Mesendoderm (in vitro differentiated cells): Measurements from ENCODE around the gene KCNJ6.
A peak's percentile ranks its signal among the peaks of the same experiment; 100 is the strongest.

Experiments
- DNase-seq: peaks from one replicate; pipeline ENCODE4 v3.0.0; 2013
- H2AK5ac ChIP-seq: 2 replicates; pipeline ENCODE4 v1.6.1; 2013; ENCODE audit warnings: low read length, inconsistent platforms
- H2BK120ac ChIP-seq: 2 replicates; pipeline ENCODE4 v1.6.1; 2013; ENCODE audit warnings: low read depth, mild to moderate bottlenecking, low read length, moderate library complexity, mixed read lengths
- H2BK15ac ChIP-seq: replicated peaks from 2 replicates; pipeline ENCODE4 v1.6.1; 2013; ENCODE audit warnings: low read depth, mild to moderate bottlenecking, moderate library complexity
- H2BK5ac ChIP-seq: 2 replicates; pipeline ENCODE4 v1.6.1; 2013; ENCODE audit warnings: low read length, inconsistent platforms
- H3K18ac ChIP-seq: 2 replicates; pipeline ENCODE4 v1.6.1; 2013; ENCODE audit warnings: mild to moderate bottlenecking, low read length, mixed read lengths
- H3K23ac ChIP-seq: one replicate; pipeline ENCODE4 v1.6.1; 2013; ENCODE audit warnings: low read length
- H3K27ac ChIP-seq: 2 replicates; pipeline ENCODE4 v1.5.1; 2013; ENCODE audit warnings: low read depth, mild to moderate bottlenecking, inconsistent platforms, low read length, moderate library complexity
- H3K27me3 ChIP-seq: 2 replicates; pipeline ENCODE4 v1.6.1; 2013; ENCODE audit warnings: low read length, control low read depth, mild to moderate bottlenecking, inconsistent platforms; ENCODE audit not compliant: insufficient read depth, poor library complexity
- H3K36me3 ChIP-seq: 2 replicates; pipeline ENCODE4 v1.6.1; 2013; ENCODE audit warnings: low read length, inconsistent platforms; ENCODE audit not compliant: control insufficient read depth, insufficient read depth
- H3K4ac ChIP-seq: one replicate; pipeline ENCODE4 v1.6.1; 2013; ENCODE audit warnings: low read depth, mild to moderate bottlenecking, low read length, moderate library complexity
- H3K4me1 ChIP-seq: 2 replicates; pipeline ENCODE4 v1.6.1; 2013; ENCODE audit warnings: low read depth, low read length, inconsistent platforms; ENCODE audit not compliant: control insufficient read depth
- H3K4me2 ChIP-seq: 2 replicates; pipeline ENCODE4 v1.6.1; 2013; ENCODE audit warnings: low read length
- H3K4me3 ChIP-seq: 2 replicates; pipeline ENCODE4 v1.5.1; 2013; ENCODE audit warnings: mild to moderate bottlenecking, low read length
- H3K56ac ChIP-seq: one replicate; pipeline ENCODE4 v1.6.1; 2013; ENCODE audit warnings: low read length
- H3K79me1 ChIP-seq: 2 replicates; pipeline ENCODE4 v1.6.1; 2013; ENCODE audit warnings: low read length, inconsistent platforms
- H3K79me2 ChIP-seq: 2 replicates; pipeline ENCODE4 v1.6.1; 2013; ENCODE audit warnings: mild to moderate bottlenecking, low read length; ENCODE audit not compliant: control insufficient read depth, insufficient read depth
- H3K9ac ChIP-seq: 2 replicates; pipeline ENCODE4 v1.6.1; 2013; ENCODE audit warnings: low read length, inconsistent platforms
- H4K5ac ChIP-seq: one replicate; pipeline ENCODE4 v1.6.1; 2013; ENCODE audit warnings: low read length
- H4K8ac ChIP-seq: one replicate; pipeline ENCODE4 v1.6.1; 2013; ENCODE audit warnings: low read depth, mild to moderate bottlenecking, control low read depth, low read length, moderate library complexity
- WGBS: extraction: QIAGEN DNeasy Blood & Tissue Kit; methylation state at CpG from one replicate; pipeline ENCODE4 v1.1.7; 2013; ENCODE audit warnings: low lambda C conversion rate, missing lambda C conversion rate; ENCODE audit not compliant: insufficient coverage; ENCODE audit errors: extremely low coverage; 5-methylcytosine and 5-hydroxymethylcytosine counted together

The KCNJ6 gene

GRCh38 chr21:37682966-37683365 lies 233.3 kb downstream of the KCNJ6 start:
- no peak overlapping the region for H2BK5ac ChIP-seq
- H2BK15ac ChIP-seq = no peak overlapping the region
- H4K5ac ChIP-seq = no peak overlapping the region
- H3K27me3 ChIP-seq = no peaks in the 10 kb centered on the region
- WGBS = no CpG with 5 or more reads among the region's 6 CpGs
- H3K56ac ChIP-seq = no peak overlapping the region
- H2BK120ac ChIP-seq = no peak overlapping the region
- H4K8ac ChIP-seq = no peak overlapping the region
- no peak overlapping the region for H2AK5ac ChIP-seq
- no peak overlapping the region for H3K4me2 ChIP-seq
- H3K36me3 ChIP-seq = no peaks in the 10 kb centered on the region
- H3K23ac ChIP-seq = no peak overlapping the region
- peak overlapping the region; percentile 29 for H3K27ac ChIP-seq
- no peaks in the 10 kb centered on the region for H3K4me1 ChIP-seq
- no peaks in the 10 kb centered on the region for H3K79me1 ChIP-seq
- no peak overlapping the region for H3K18ac ChIP-seq
- H3K4me3 ChIP-seq = no peak overlapping the region
- no peak overlapping the region for H3K4ac ChIP-seq
- H3K79me2 ChIP-seq = no peaks in the 10 kb centered on the region
- no peak for DNase-seq
- no peak overlapping the region for H3K9ac ChIP-seq

GRCh38 chr21:37677006-37677405 lies 239.3 kb downstream of the KCNJ6 start:
- Histone ChIP-seq H2BK5ac (no peak overlapping the region), H3K18ac (no peak overlapping the region), H2AK5ac (no peak overlapping the region), H3K23ac (no peak overlapping the region), H2BK120ac (no peak overlapping the region), H2BK15ac (no peak overlapping the region), H3K4me2 (no peak overlapping the region), H3K9ac (no peak overlapping the region), H3K27me3 (no peaks in the 10 kb centered on the region), H3K4me3 (no peak overlapping the region), H4K5ac (no peak overlapping the region), H4K8ac (no peak overlapping the region), H3K4ac (no peak overlapping the region), H3K79me1 (no peaks in the 10 kb centered on the region), H3K4me1 (peaks cover 6% of the 10 kb centered on the region), H3K56ac (no peak overlapping the region), H3K36me3 (no peaks in the 10 kb centered on the region), H3K27ac (no peak overlapping the region), H3K79me2 (no peaks in the 10 kb centered on the region)
- WGBS = no CpG with 5 or more reads among the region's 4 CpGs
- no peak for DNase-seq

GRCh38 chr21:37675202-37675801 lies 241.0 kb downstream of the KCNJ6 start:
- no peak overlapping the region for H2AK5ac ChIP-seq
- H3K4me3 ChIP-seq = no peak overlapping the region
- peak overlapping the region; percentile 76 for H3K56ac ChIP-seq
- peak overlapping the region; percentile 51 for H3K9ac ChIP-seq
- H3K79me2 ChIP-seq = no peaks in the 10 kb centered on the region
- no peak overlapping the region for H3K23ac ChIP-seq
- no peak overlapping the region for H2BK5ac ChIP-seq
- no peak overlapping the region for H3K27ac ChIP-seq
- no peaks in the 10 kb centered on the region for H3K79me1 ChIP-seq
- peak overlapping the region; percentile 11 for H3K18ac ChIP-seq
- no peaks in the 10 kb centered on the region for H3K27me3 ChIP-seq
- no CpG with 5 or more reads among the region's 35 CpGs for WGBS
- peaks cover 6% of the 10 kb centered on the region for H3K4me1 ChIP-seq
- no peak overlapping the region for H2BK120ac ChIP-seq
- no peak overlapping the region for H4K5ac ChIP-seq
- no peak overlapping the region for H4K8ac ChIP-seq
- peak; percentile 73 for DNase-seq
- peak overlapping the region; percentile 56 for H3K4me2 ChIP-seq
- no peaks in the 10 kb centered on the region for H3K36me3 ChIP-seq
- no peak overlapping the region for H2BK15ac ChIP-seq
- no peak overlapping the region for H3K4ac ChIP-seq

GRCh38 chr21:37673801-37674575 lies 242.3 kb downstream of the KCNJ6 start:
- peak; percentile 87 for DNase-seq
- no peaks in the 10 kb centered on the region for H3K79me1 ChIP-seq
- no peaks in the 10 kb centered on the region for H3K27me3 ChIP-seq
- H3K18ac ChIP-seq = no peak overlapping the region
- H3K4me2 ChIP-seq = no peak overlapping the region
- H4K5ac ChIP-seq = no peak overlapping the region
- peak overlapping the region; percentile 15 for H2AK5ac ChIP-seq
- no peak overlapping the region for H2BK15ac ChIP-seq
- no peak overlapping the region for H4K8ac ChIP-seq
- peaks cover 6% of the 10 kb centered on the region for H3K4me1 ChIP-seq
- peak overlapping the region; percentile 50 for H3K56ac ChIP-seq
- no peak overlapping the region for H2BK120ac ChIP-seq
- no peak overlapping the region for H3K9ac ChIP-seq
- H3K36me3 ChIP-seq = no peaks in the 10 kb centered on the region
- H3K79me2 ChIP-seq = no peaks in the 10 kb centered on the region
- H2BK5ac ChIP-seq = no peak overlapping the region
- no peak overlapping the region for H3K4ac ChIP-seq
- peak overlapping the region; percentile 55 for H3K27ac ChIP-seq
- no peak overlapping the region for H3K23ac ChIP-seq
- no peak overlapping the region for H3K4me3 ChIP-seq
- no CpG with 5 or more reads among the region's 9 CpGs for WGBS

GRCh38 chr21:37671381-37671780 lies 244.9 kb downstream of the KCNJ6 start:
- Histone ChIP-seq H3K56ac (peak overlapping the region; percentile 56), H3K4me2 (no peak overlapping the region), H3K18ac (no peak overlapping the region), H3K79me1 (no peaks in the 10 kb centered on the region), H2BK15ac (no peak overlapping the region), H4K5ac (no peak overlapping the region), H3K4me3 (no peak overlapping the region), H3K4ac (no peak overlapping the region), H3K27me3 (no peaks in the 10 kb centered on the region), H3K9ac (no peak overlapping the region), H3K27ac (no peak overlapping the region), H3K79me2 (no peaks in the 10 kb centered on the region), H3K36me3 (no peaks in the 10 kb centered on the region), H2BK120ac (no peak overlapping the region), H3K4me1 (peaks cover 6% of the 10 kb centered on the region), H2AK5ac (no peak overlapping the region), H4K8ac (no peak overlapping the region), H2BK5ac (no peak overlapping the region), H3K23ac (no peak overlapping the region)
- WGBS = no CpG with 5 or more reads among the region's 5 CpGs
- DNase-seq = no peak
